Measurements from ENCODE around the gene TRIM46.
"Not testable (repeated sequence)": the region's sequence is repeated elsewhere in the genome, so short reads cannot be mapped to it uniquely, and the experiment has no call there.

The TRIM46 gene

DNA sequence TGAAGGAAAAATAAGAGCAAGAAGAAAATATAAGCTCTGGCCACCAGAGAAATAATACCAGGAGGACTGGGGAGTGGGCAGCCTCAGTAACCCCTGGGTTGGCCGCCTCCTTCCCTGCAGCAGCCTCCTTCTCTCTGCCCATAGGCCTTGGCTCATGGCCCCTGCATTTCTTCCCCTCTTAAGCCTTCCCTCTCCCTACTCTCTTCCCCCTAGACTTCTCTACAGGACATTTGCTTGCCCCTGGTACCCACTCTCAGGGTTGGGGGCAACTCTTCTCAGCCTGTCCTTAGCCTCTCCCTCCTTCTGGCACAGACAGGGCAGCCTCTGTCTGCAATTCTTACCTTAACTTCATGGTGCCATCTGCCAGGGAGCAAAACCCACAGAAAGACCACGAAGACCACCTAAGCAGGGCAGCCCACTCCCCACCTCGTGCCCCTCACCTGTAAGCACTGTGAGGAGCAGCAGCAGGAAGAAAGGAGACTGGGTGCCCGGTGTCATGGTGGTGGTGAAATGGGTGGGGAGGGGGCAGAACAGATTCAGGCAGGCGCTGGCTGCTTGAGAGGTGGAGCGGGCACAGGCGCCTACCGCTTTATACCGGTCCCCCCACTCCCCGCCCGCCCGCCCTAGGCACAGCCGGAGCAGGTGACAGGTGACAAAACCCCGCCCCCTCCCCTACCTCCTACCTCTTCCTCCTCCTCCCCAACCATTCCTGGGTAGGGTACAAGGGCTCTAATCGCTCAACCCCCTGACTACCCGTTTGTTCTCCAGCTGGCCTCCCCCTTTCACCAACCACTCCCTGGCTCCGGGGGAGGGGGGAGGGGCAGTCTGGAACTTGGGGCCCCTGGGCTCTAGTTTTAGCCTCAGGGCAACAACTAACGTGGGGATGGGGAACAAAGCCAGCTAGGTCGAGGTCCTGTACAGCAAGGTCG is 19.0 kb downstream of the TRIM46 start:
- H3K4me3 ChIP-seq (replicated peaks in 1 of 2; ENCODE audit: low read depth in 2 of 2, low read length in 2 of 2) = peak overlapping the region in 1 of 2 donors; percentile 65
- DNase-seq (ENCODE audit: low read depth in 2 of 2) = no peak
- TF ChIP-seq, protein P1, sequence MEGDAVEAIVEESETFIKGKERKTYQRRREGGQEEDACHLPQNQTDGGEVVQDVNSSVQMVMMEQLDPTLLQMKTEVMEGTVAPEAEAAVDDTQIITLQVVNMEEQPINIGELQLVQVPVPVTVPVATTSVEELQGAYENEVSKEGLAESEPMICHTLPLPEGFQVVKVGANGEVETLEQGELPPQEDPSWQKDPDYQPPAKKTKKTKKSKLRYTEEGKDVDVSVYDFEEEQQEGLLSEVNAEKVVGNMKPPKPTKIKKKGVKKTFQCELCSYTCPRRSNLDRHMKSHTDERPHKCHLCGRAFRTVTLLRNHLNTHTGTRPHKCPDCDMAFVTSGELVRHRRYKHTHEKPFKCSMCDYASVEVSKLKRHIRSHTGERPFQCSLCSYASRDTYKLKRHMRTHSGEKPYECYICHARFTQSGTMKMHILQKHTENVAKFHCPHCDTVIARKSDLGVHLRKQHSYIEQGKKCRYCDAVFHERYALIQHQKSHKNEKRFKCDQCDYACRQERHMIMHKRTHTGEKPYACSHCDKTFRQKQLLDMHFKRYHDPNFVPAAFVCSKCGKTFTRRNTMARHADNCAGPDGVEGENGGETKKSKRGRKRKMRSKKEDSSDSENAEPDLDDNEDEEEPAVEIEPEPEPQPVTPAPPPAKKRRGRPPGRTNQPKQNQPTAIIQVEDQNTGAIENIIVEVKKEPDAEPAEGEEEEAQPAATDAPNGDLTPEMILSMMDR (IDR thresholded peaks at IDR 0.05; ENCODE audit: low read depth, low read length) = no peak

DNA sequence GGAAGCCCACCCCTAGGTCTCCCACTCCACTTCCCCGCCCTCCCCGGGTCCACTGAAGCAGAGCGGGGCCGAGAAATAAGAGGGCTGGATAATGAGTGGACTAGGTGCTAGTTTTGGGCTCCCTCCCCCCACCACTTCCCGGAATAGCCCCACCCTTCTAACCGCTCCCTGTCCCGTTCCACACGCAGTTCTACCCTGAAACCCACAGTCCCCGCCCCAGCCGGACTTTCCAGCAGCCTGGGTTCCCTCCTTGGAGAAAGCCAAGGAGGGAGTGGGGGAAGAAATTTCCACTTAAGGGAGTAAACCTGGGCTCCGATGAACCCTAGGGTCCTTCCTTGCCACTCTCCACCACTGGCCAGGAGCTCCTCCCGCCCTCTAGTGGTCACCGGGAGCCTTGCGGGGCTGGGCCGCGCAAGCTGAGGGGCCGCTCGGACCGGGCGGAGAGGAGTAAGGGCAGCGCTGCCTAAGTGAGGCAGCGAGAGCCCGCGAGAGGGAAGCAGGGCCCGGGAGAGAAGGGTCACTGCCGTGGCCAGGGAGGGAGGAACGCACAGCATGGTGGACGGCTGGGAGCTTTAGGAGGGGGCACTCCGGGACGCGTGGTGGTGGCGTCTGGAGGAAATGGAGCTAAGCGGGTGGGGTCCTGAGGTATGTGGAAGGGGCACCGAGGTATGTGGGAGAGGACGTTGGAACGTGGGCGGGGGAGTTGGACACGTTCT is 19.8 kb downstream of the TRIM46 start:
- TF ChIP-seq, protein P1 (IDR thresholded peaks at IDR 0.05; ENCODE audit: low read depth, low read length) = peak; percentile 99
- DNase-seq (ENCODE audit: low read depth in 2 of 2) = peak; percentile 91 to 95
- H3K4me3 ChIP-seq (replicated peaks in 1 of 2; ENCODE audit: low read depth in 2 of 2, low read length in 2 of 2) = peak overlapping the region; percentile 52 to 65

DNA sequence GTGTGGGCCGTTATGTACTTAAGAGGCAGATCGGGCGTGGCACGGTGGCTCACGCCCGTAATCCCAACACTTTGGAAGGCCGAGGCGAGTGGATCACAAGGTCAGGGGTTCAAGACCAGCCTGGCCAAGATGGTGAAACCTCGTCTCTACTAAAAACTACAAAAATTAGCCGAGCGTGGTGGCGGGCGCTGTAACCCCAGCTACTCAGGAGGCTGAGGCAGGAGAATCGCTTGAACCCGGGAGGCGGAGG is 20.3 kb downstream of the TRIM46 start:
- not testable (repeated sequence) for DNase-seq (ENCODE audit: low read depth in 2 of 2)
- H3K4me3 ChIP-seq (replicated peaks in 1 of 2; ENCODE audit: low read depth in 2 of 2, low read length in 2 of 2) = peak overlapping the region; percentile 52 to 65

DNA sequence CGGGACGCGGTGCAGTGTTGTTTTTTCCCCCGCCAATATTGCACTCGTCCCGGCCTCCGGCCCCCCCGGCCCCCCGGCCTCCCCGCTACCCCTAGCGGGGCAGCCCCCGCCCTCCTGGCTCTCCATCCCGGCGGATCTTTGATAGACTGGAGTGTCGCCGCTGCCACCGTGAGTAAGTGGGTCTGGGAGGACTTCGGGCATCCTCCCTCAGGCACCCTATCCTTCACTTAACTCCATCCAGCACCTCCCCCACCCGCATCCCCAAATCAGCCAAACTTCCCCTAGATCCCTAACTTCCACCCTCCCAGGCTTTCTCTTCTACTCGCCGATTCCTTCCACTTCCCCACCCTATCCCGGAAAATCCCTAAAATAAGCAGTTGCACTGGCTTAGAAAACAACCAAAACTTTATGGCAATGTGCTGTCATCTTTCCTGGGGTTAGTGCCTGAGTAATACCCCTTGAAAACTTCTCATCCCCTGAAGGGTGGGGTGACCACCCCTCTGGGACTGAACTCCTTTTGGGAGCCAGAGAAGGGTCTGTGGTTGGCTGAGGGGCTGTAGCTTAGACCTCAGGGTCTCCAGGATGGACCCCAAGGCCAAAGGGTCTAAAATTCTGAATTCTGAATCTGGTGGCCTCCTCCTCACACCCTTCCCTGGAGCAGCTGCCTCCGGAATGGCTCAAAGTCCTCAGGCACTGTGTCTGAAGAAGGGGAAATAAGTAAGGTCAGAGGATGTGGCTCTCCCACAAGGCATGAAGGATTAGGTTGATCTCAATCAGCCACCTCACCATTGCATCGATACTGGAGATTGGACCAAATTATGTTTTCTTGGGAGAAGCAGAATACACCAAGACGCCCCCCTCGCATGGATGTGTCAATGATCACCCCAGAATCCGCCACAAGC is 21.8 kb downstream of the TRIM46 start:
- DNase-seq (ENCODE audit: low read depth in 2 of 2) = peak in 1 of 2 donors; percentile 22
- TF ChIP-seq, protein P1 (IDR thresholded peaks at IDR 0.05; ENCODE audit: low read depth, low read length) = no peak
- peak overlapping the region; percentile 52 to 65 for H3K4me3 ChIP-seq (replicated peaks in 1 of 2; ENCODE audit: low read depth in 2 of 2, low read length in 2 of 2)

DNA sequence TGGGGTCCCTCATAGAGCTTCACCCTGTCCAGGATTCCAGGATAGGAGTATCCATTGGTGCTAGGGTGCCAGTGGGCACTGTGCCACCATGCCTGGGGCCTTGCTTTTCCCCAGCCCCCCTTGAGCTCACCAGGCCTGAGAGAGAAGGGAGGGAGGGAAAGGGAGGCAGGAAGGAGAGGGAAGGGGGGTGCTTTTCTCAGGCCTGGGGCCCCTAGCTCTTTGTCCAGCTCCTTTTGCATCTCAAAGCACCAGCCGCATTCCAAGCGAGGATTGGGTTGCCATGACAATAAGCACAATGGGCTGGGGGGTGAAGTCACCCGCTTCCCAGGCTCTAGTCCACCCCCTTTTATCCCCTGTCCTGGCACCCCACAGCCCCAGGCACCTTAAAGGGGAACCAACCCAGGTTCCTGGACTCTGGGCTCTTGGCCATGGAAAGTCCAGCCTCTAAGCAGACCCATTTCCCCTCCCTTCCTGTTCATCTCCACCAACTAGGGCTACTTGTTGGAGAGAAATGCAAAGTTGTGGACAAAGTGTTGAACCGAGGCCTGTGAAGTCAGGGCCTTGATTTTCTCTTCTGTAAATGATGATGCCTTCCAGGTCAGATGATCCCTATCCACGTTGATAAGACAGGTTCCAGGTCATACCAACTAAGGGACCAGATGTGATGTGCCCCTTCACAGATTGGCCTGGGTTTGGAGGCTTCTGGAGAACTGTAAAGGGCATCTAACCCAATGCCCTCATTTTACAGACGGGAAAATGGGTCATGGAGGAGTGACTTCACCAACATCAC is 22.6 kb downstream of the TRIM46 start:
- no peak for DNase-seq (ENCODE audit: low read depth in 2 of 2)
- TF ChIP-seq, protein P1 (IDR thresholded peaks at IDR 0.05; ENCODE audit: low read depth, low read length) = no peak
- peak overlapping the region in 1 of 2 donors; percentile 65 for H3K4me3 ChIP-seq (replicated peaks in 1 of 2; ENCODE audit: low read depth in 2 of 2, low read length in 2 of 2)

DNA sequence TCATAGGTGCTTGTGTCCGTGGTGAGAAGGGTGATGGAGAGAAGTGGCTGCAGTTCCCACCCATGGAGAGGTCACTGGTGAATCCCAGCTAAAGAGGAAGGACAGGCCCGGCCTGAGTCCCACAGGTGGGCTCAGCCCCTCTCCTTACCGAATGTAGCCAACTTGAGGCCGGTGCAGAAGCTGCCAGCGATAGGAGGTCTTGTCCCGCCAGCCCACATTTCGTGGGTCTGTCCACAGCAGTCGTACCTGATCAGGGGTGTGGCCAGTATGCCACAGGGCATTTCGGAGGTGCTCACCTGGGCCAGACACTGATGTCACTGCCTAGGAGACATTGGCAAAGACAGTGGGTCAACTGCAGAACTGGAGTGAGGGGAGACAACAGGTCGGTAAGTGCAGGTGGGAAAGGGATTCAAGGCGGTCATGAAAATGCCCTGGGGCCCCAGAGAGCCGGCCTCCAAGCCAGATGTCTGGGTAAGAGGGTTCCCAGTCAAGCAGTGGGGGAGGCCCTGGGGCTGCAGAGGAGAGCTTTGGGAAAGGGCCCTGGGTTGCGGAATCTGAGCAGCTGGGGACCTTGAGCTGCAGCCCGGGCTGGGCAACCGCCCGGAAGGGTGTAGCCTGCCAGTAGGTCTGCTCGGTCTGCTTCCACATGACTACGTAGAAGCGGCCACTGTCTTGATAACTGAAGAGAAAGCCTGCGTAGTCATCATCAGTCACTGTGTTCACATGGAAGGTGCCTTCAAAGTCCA is 23.4 kb downstream of the TRIM46 start:
- TF ChIP-seq, protein P1 (IDR thresholded peaks at IDR 0.05; ENCODE audit: low read depth, low read length) = no peak
- DNase-seq (ENCODE audit: low read depth in 2 of 2) = no peak
- H3K4me3 ChIP-seq (replicated peaks in 1 of 2; ENCODE audit: low read depth in 2 of 2, low read length in 2 of 2) = no peak overlapping the region
